Psoas muscle (tissue), 8 donors: ENCODE measurements around the gene NXPH3. TPM values are rescaled to one million over a fixed set of nuclear protein-coding genes. Genes with fewer than 3 reads are reported as not detected.

Experiments
- ATAC-seq, 4 donors: fragments of 200-7000 bp; cut with Tn5 transposase; one replicate each; pipeline ENCODE4 v1.9.1; 2020; ENCODE audit warnings: moderate library complexity in 3 of 4, mild to moderate bottlenecking in 2 of 4
- DNase-seq, 2 donors: peaks; one replicate each; pipeline ENCODE4 v3.0.0-alpha.2; 2020
- H3K27ac ChIP-seq: fragments of 200-600 bp; one replicate; pipeline ENCODE4 v1.8.0; 2022
- H3K27me3 ChIP-seq, 3 donors: fragments of 200-600 bp in 1 of 3; one replicate each; pipeline versions ENCODE4 v1.6.1 to v1.8.0; 2013 to 2022; ENCODE audit warnings: low read length in 2 of 3, mild to moderate bottlenecking in 2 of 3, moderate library complexity in 1 of 3; ENCODE audit not compliant: insufficient read depth in 3 of 3
- H3K36me3 ChIP-seq, 2 donors: fragments of 200-600 bp in 1 of 2; one replicate each; pipeline versions ENCODE4 v1.6.1 to v1.8.0; 2013 to 2022; ENCODE audit warnings: low read depth in 1 of 2, mild to moderate bottlenecking in 1 of 2, moderate library complexity in 1 of 2; ENCODE audit not compliant: insufficient read depth in 1 of 2
- H3K4me1 ChIP-seq: fragments of 200-600 bp; one replicate; pipeline ENCODE4 v1.8.0; 2022
- H3K4me3 ChIP-seq: fragments of 200-600 bp; one replicate; pipeline ENCODE4 v1.8.0; 2022; ENCODE audit warnings: mild to moderate bottlenecking
- H3K9me3 ChIP-seq: fragments of 200-600 bp; one replicate; pipeline ENCODE4 v1.8.0; 2022
- WGBS, 3 donors: extraction: QIAGEN DNeasy Blood & Tissue Kit; methylation state at CpG; one replicate each; pipeline versions ENCODE4 v1.1.6 to v1.1.7; 2013; 5-methylcytosine and 5-hydroxymethylcytosine counted together
- intact Hi-C, 2 donors: fragments of 100-400 bp; cut with DNase I; formaldehyde crosslinking; loops; one replicate each; pipeline versions ENCODE4 v1.11.0 to v1.14.2; 2022
- polyA plus RNA-seq, 3 donors: library from polyadenylated mRNA; stranded (reverse); fragments of 200-250 nt; gene quantifications; one replicate each; pipeline ENCODE4 v1.2.3, GENCODE V29; 2013
- total RNA-seq, 4 donors: library from RNA; stranded (reverse); fragmentation: NEBNext Ultra II Directional in 2 of 4; extraction: Animal tissue kit (Norgen Biotek cat#: 25700) in 2 of 4; gene quantifications; one replicate each; pipeline versions ENCODE4 v1.2.1 to v1.2.4, GENCODE V29; 2021 to 2023
- TF ChIP-seq, protein P1 (sequence below): fragments of 200-600 bp; IDR thresholded peaks from one replicate; pipeline ENCODE4 v1.8.0; 2022; ENCODE audit warnings: antibody characterized with exemption
- donor health status: healthy with polysubstance abuse.
- donor health status: DM: no; HTN: no; CAD: no; lungs with moderate emphysema.
- donor health status: Bipolar disorder and iron deficiency.
- donor health status: healthy.
- donor health status: DM: yes; HTN: yes; CAD: no.
- donor health status: DM: no; HTN: no; CAD: no.
- donor health status: DM: no; HTN: no; CAD: no.
- donor health status: DM: yes; HTN: yes; CAD: no.

The NXPH3 gene
- total and polyA plus RNA-seq, 7 donors, result 0.39 to 1.8 (median 0.55) TPM

DNA sequence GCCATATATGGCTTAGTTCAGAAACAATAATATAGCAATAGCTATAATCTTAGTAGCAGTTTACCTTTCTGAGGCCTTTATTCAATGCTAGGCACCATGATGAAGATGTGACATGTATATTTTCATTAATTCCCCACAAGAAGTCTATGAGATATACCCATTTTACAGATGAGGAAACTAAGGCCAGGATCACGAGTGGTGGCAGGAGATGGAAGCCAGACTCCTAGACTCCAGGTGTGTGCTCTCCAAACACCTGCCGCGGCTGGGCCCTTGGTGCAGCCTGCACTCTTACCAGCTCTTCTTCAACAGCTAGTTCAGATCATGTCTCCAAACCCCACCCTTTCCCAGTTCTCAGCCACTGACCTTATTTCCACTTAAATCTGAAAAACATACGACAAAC is 15.2 kb downstream of the NXPH3 start:
- TF ChIP-seq, protein P1, sequence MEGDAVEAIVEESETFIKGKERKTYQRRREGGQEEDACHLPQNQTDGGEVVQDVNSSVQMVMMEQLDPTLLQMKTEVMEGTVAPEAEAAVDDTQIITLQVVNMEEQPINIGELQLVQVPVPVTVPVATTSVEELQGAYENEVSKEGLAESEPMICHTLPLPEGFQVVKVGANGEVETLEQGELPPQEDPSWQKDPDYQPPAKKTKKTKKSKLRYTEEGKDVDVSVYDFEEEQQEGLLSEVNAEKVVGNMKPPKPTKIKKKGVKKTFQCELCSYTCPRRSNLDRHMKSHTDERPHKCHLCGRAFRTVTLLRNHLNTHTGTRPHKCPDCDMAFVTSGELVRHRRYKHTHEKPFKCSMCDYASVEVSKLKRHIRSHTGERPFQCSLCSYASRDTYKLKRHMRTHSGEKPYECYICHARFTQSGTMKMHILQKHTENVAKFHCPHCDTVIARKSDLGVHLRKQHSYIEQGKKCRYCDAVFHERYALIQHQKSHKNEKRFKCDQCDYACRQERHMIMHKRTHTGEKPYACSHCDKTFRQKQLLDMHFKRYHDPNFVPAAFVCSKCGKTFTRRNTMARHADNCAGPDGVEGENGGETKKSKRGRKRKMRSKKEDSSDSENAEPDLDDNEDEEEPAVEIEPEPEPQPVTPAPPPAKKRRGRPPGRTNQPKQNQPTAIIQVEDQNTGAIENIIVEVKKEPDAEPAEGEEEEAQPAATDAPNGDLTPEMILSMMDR, result no peak
- no peak overlapping the region for H3K27ac ChIP-seq
- H3K27me3 ChIP-seq, result no peaks in the 10 kb centered on the region
- no peaks in the 10 kb centered on the region for H3K9me3 ChIP-seq
- ATAC-seq, result no peak
- 96 to 98% (median 97%) methylated on average over 4 of the region's 4 CpGs for WGBS, 3 donors
- DNase-seq, result no peak
- intact Hi-C loops, result no loop called here
- no peaks in the 10 kb centered on the region for H3K4me1 ChIP-seq
- peaks cover 2 to 54% of the 10 kb centered on the region in 2 donors for H3K36me3 ChIP-seq
- no peak overlapping the region for H3K4me3 ChIP-seq

- Histone ChIP-seq H3K27ac (no peak overlapping the region), H3K4me1 (no peaks in the 10 kb centered on the region), H3K27me3 (no peaks in the 10 kb centered on the region), H3K36me3 (peaks cover 2 to 67% of the 10 kb centered on the region in 2 donors), H3K4me3 (no peak overlapping the region), H3K9me3 (no peaks in the 10 kb centered on the region)
- intact Hi-C loops, result no loop called here
- WGBS, 3 donors, result 86 to 91% (median 90%) methylated on average over 3 of the region's 3 CpGs
- ATAC-seq, result no peak
- TF ChIP-seq, protein P1, result no peak
- no peak for DNase-seq
Observed at GRCh38 chr17:49592263-49592662, 16.6 kb downstream of the NXPH3 start.

DNA sequence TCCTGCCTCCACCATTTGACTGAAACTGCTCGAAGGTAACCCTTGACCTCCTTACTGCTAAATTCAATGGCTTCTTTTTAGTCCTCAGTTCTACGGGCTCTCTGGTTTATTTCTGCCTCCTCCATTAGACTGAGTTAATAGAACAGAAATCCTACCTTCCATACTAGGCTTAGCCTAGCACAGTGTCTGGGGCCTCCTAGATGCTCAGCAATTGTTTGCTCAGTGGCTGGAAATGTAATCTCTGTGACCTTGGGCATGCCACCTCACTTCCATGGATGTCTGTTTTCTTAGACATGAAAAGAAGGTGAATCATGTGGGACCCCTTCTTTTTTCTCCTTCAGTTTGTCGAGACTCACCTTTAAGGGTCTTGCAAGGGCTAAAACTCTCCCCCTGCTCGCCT is 19.7 kb downstream of the NXPH3 start:
- intact Hi-C loops, result no loop called here
- Histone ChIP-seq H3K27ac (no peak overlapping the region), H3K36me3 (peaks cover 7 to 86% of the 10 kb centered on the region in 2 donors), H3K4me1 (no peaks in the 10 kb centered on the region), H3K4me3 (no peak overlapping the region), H3K9me3 (no peaks in the 10 kb centered on the region), H3K27me3 (no peaks in the 10 kb centered on the region)
- no peak for ATAC-seq
- 89 to 92% (median 91%) methylated on average over 3 to 4 of the region's 4 CpGs for WGBS, 3 donors
- TF ChIP-seq, protein P1, result no peak
- no peak for DNase-seq

GRCh38 chr17:49595980-49596379 is 20.3 kb downstream of the NXPH3 start:
- Histone ChIP-seq H3K27ac (no peak overlapping the region), H3K27me3 (no peaks in the 10 kb centered on the region), H3K4me3 (no peak overlapping the region), H3K36me3 (peaks cover 11 to 86% of the 10 kb centered on the region in 2 donors), H3K9me3 (no peaks in the 10 kb centered on the region), H3K4me1 (no peaks in the 10 kb centered on the region)
- TF ChIP-seq, protein P1, result no peak
- intact Hi-C loops, result no loop called here
- ATAC-seq (no peak), DNase-seq (no peak)
- 80 to 86% (median 81%) methylated on average over 4 of the region's 4 CpGs for WGBS, 3 donors

DNA sequence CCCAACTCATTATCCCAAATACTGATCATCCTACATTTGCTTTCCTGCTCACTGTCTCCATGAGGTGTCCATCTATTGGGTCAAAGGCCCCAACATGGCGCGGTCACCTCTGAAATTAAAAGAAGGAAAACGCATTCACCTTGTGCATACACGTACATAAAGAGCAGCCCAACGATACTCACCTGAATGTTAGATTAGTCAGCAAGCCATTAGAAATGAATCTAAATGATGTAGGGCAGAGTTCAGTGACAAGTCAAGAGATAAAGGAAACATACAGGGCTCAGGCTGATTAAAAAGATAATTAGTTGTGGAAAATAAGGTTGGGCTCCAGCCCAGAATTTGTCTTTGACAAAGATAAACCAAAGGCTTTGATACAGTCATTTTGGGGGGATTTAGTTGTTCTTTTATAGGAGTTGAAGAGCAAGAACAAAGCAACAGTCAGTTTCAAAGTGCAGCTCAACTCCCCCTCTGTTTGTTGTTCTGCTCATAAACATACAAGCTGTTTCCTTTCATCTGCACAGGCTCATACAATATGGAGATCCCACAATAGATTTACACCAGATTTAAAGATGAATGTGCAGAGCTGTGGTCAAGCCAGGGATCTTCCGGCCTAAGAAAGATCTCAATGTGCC is 21.1 kb downstream of the NXPH3 start:
- no peak for ATAC-seq
- no peak for DNase-seq
- H3K36me3 ChIP-seq, result peaks cover 14 to 89% of the 10 kb centered on the region in 2 donors
- H3K9me3 ChIP-seq, result no peaks in the 10 kb centered on the region
- 93% methylated on average over 6 of the region's 6 CpGs for WGBS, 3 donors
- TF ChIP-seq, protein P1, result no peak
- H3K4me1 ChIP-seq, result no peaks in the 10 kb centered on the region
- H3K27ac ChIP-seq, result no peak overlapping the region
- H3K27me3 ChIP-seq, result no peaks in the 10 kb centered on the region
- H3K4me3 ChIP-seq, result no peak overlapping the region
- intact Hi-C loops, result no loop called here
